Measurements from ENCODE around the gene SEC22A.
"Not testable (repeated sequence)": the region's sequence is repeated elsewhere in the genome, so short reads cannot be mapped to it uniquely, and the experiment has no call there.

Gene SEC22A

GRCh38 chr3:123186695-123187094, 15.0 kb upstream of the SEC22A start:
- no peak for DNase-seq

- DNase-seq, result no peak
Measured at GRCh38 chr3:123188058-123188457, 13.7 kb upstream of the SEC22A start.

- no peak for DNase-seq
Measured at GRCh38 chr3:123193448-123194101, 8.2 kb upstream of the SEC22A start.

- DNase-seq, result no peak
Measured at GRCh38 chr3:123194552-123194951, 7.2 kb upstream of the SEC22A start.

GRCh38 chr3:123198372-123198771, 3.4 kb upstream of the SEC22A start:
- no peak for DNase-seq

GRCh38 chr3:123201223-123201556, 553 bp upstream of the SEC22A start:
- DNase-seq, result no peak

GRCh38 chr3:123202451-123202850, 708 bp downstream of the SEC22A start:
- DNase-seq, result peak; percentile 32

- no peak for DNase-seq
Measured at GRCh38 chr3:123218990-123219389, 17.2 kb downstream of the SEC22A start.

- DNase-seq, result not testable (repeated sequence)
Measured at GRCh38 chr3:123221369-123221768, 19.6 kb downstream of the SEC22A start.

- DNase-seq, result no peak
Measured at GRCh38 chr3:123225016-123225415, 23.3 kb downstream of the SEC22A start.

GRCh38 chr3:123226549-123226948, 24.8 kb downstream of the SEC22A start:
- no peak for DNase-seq

- no peak for DNase-seq
Measured at GRCh38 chr3:123229145-123229544, 27.4 kb downstream of the SEC22A start.

- no peak for DNase-seq
Measured at GRCh38 chr3:123236902-123237301, 35.2 kb downstream of the SEC22A start.

GRCh38 chr3:123239186-123239585, 37.4 kb downstream of the SEC22A start:
- DNase-seq, result not testable (repeated sequence)

GRCh38 chr3:123239756-123240155, 38.0 kb downstream of the SEC22A start:
- no peak for DNase-seq

- DNase-seq, result no peak
Measured at GRCh38 chr3:123244128-123244527, 42.4 kb downstream of the SEC22A start.

- DNase-seq, result no peak
Measured at GRCh38 chr3:123246866-123247265, 45.1 kb downstream of the SEC22A start.

- DNase-seq, result no peak
Measured at GRCh38 chr3:123256256-123256655, 54.5 kb downstream of the SEC22A start.

GRCh38 chr3:123258359-123258758, 56.6 kb downstream of the SEC22A start:
- DNase-seq, result no peak

- no peak for DNase-seq
Measured at GRCh38 chr3:123258811-123259420, 57.2 kb downstream of the SEC22A start.

GRCh38 chr3:123261666-123262065, 59.9 kb downstream of the SEC22A start:
- DNase-seq, result no peak

- DNase-seq, result no peak
Measured at GRCh38 chr3:123262226-123262625, 60.5 kb downstream of the SEC22A start.

- DNase-seq, result no peak
Measured at GRCh38 chr3:123262868-123263267, 61.1 kb downstream of the SEC22A start.

- no peak for DNase-seq
Measured at GRCh38 chr3:123263941-123264340, 62.2 kb downstream of the SEC22A start.

- DNase-seq, result no peak
Measured at GRCh38 chr3:123267821-123268220, 66.1 kb downstream of the SEC22A start.

All from femur (tissue), 1 donor.